HG02981 (cell line): Measurements from ENCODE around the gene HMGCS1.
"Not testable (repeated sequence)": the region's sequence is repeated elsewhere in the genome, so short reads cannot be mapped to it uniquely, and the experiment has no call there.

ENCODE experiments used
- ATAC-seq: cut with Tn5 transposase; IDR thresholded peaks from one replicate; pipeline ENCODE4 v1.9.1; 2021; ENCODE audit warnings: mild to moderate bottlenecking, moderate library complexity; ENCODE audit not compliant: unreplicated experiment

HMGCS1 gene

DNA sequence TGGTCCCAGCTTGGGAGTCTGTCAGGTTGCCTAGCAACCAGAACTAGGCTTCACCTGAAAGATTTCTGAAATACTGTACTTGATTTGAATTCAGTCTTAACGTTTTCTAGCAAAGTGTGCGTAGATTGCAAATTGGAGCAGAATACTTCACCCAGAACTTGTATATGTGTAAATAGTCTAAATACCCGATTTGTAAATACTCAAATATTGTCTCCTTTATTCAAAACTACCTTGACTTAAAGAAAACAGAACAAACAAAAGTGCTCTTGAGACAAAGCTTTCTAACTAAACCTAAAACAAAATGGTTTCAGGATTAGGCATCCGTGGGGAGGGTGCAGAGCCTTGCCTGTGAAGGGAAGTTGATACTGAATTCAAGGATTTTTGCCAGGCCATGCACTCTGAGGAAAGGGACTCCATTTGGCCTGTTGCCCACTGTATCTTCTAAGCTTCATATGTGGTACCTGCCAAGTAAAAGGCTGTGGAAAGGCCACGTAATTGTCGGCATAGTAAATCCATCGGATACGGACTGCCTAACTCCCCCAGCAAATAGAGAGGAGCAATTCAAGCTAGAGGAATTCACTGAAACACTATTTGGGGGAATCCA lies 744 bp upstream of the HMGCS1 start:
- ATAC-seq, result no peak

DNA sequence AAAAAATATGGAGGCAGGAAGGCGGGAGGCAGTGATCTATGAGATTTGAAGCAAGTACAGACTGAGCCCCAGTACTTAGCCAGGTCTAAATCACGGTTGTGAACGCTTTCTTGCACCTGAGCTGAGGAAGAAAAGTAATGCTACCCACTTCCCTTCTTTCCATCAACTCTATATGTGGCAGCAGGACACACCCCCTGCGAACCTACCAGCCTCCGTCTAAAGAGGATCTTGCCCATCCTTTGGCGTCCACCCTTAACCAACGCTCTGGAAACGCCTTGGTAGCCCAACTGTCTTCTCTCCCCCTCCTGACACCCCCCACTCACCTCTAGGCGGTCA lies 545 bp downstream of the HMGCS1 start:
- ATAC-seq, result peak; percentile 0

DNA sequence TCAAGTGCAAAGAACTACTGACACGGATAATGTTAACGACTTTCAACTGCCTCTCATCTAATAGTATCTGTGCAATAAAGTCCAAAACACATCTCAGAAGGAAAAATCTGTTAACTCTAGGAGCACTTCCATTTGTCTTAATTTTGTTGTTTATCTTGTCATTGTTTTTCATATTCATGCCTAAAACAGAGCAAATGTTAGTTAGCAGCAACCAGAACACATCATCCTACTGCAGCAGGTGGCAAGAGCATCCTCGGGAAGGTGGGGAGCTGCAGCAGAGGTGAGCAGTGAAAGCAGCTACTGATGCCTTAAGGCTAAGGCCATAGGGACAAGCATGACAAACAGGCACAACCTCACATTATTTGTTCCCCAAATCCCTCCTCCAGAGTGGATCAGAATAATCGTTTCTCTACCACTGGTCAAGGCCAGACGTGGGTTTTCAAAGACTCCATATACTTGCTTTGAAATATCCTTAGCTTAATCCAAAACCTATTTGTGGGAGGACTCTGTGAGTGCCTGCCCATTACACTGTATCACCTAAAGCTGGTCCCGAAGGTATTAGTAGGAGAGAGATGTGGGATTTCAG lies 1.0 kb downstream of the HMGCS1 start:
- ATAC-seq, result no peak

DNA sequence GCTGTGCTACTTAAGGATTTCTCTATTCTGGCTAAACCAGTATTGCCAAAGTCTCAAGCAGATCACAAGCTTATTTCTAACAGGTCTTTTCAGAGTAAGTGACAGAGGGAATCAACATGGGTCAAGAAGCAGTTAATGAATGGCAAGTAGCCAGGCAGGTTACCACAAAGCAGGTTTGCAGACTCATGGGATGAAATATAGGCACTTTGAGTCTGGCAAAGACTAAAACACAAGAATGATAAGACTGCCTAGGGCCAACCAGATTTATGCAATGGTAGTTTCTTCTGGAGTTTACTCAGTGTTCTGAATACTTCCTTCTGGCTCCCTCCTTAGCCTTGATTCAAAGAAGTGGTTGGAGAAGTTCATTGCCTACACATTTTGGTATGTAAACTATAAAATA lies 3.6 kb downstream of the HMGCS1 start:
- ATAC-seq, result no peak

DNA sequence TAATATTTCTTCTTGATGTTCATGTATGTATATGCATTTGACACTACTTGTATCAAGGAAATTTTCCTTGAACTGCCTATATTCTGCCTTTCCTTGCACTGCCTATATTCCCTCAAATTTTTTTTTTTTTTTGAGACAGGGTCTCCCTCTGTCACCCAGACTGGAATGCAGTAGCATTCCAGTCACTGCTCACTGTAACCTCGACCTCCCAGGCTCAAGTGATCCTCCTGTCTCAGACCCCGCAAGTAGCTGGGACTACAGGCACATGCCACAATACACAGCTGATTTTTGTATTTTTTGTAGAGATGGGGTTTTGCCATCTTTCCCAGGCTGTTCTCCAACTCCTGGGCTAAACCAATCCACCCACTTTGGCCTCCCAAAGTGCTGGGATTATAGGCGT lies 4.1 kb downstream of the HMGCS1 start:
- ATAC-seq, result no peak

DNA sequence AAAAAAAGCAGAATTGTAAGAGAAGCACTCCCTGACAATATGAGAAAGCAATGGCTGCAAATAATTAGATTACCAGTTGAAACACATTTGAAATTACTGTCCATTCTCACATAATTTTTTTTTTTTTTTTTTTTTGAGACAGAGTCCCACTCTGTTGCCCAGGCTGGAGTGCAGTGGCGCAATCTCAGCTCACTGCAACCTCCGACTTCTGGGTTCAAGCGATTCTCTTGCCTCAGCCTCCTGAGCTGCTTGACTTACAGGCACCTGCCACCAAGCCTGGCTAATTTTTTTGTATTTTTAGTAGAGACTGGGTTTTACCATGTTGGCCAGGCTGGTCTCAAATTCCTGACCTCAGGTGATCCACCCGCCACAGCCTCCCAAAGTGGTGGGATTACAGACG lies 6.3 kb downstream of the HMGCS1 start:
- not testable (repeated sequence) for ATAC-seq

DNA sequence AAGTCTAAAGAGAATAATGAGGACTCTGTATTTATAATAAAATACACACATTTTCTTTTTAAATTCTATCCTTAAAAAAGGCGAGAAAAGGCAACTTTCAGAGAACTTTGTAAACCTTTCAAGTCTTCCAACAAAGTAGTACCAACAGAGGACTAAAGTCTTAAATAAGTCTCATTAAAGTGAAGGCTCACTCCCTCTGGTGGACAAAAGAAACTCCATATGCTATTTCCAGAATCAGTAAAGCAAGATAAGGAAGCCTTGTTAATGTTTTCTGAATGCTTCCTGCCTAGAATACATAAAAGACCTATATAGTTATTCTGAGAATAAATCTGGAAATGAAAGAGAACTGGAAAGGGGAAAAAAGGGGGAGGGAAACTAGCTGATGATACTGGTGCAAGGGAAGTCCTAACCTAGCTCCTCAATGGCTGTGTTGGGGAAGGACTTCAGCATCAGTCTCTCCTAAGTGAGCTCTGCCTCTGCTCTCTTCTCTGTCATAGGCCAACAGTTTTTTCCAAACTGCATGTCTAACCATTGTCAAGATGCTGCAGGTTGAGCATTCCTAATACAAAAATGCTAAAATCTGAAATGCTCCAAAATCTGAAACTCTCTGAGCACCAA lies 7.2 kb downstream of the HMGCS1 start:
- peak; percentile 57 for ATAC-seq

DNA sequence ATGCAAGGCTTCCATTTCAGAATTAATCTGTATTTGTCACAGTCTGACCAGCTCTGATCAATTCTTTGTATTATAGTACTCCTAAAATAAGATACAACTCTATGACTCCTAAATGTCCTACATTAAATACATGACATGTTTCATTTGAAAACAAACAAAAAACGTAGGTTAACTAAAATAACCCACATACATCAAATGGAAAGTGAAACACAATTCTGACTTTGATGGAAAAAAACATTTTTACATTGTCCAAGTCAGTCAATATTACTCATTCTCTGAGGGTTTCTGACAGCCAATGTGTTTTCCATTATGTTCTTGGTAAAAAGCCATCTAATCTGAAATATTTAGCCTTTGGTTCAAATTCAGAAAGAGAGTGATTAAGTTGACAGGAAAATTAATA lies 8.7 kb downstream of the HMGCS1 start:
- peak; percentile 60 for ATAC-seq

DNA sequence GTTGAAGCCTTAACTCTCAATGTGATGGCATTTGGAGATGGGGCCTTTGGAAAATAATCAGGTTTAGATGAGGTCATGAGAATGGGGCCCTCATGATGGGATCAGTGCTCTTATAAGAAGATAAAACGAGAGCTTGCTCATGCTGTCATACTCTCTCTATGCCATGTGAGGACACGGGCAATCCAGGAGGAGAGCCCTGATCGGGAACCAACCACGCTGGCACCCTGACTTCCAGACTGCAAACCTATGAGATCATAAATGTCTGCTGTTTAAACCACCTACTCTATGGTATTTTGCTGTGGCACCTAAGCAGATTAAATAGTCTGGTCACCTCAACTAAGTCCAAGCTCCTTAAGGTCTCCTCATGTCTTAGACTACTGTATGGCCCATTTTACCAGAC lies 10.0 kb downstream of the HMGCS1 start:
- ATAC-seq, result no peak

DNA sequence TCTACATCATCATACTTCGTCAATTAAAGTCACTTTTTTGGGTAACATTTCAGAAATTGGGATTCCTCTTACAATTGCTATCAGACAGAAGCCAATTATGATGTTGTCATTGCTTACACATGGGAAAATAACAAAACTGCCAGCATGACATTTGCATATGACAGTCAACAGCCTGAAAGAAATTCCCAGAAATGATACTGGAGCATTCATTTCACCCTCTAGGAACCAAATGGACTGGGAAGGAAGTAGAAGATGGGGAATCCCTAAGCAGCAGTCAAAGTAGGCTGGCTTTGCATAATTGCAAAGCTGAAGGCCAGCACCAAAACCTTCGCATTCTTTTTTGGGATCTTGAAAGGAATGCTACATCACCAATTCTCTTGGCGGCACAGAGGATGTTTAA lies 10.7 kb downstream of the HMGCS1 start:
- no peak for ATAC-seq

DNA sequence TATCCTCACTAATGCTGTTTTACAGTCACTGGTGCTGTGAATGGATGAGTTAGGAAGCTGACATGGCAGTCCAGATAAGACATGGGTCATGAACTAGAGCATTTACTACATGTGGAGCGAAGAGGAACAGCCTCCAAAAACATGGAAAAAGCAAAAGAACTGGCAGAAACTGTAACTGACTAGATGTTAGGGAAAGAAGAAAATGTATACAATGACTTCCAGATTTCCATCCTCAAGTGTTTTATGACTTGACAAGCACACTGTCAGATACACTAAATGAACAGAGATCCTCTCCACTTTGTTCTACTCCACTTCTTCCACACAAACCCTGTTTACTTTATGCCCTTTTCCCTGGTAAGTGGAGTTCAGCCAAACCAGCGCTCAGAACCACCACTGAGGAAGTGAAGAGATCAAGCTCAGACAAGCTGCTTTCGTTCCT lies 11.5 kb downstream of the HMGCS1 start:
- no peak for ATAC-seq

DNA sequence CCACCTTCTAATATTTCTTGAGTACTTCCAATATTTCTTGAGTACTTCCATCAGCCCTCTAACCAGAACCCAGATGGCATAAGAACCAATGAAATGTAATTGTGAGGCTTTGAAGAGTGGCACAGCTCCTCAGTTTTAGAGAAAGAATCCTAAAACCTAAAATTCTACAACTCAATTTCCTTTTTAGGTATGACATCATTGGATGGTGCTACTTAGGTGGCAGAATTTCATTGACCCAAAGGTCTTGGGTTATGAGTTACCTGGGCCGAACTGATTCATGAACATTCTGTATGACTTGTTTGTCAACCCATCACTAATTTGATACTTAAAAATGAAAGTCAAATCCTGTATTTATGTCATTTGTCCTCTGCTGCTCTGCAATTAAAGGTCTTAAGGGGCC lies 13.1 kb downstream of the HMGCS1 start:
- ATAC-seq, result no peak

DNA sequence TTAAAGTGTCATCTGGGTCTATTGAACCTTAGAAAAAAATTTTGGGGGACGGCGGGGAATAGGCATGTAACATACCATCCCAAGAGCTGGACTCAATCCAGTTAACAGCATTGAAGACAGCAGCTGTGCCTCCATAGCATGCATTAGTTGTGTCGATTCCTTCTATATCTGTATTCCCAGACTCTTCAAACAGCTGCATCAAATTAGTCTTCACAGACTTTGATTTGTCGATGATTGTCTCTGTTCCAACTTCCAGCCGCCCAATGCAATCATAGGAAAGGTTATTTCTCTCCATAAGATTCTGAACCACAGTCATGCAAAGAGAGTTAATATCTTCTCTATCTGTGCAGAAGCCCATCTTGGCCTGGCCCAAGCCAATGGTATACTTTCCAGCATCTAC lies 14.8 kb downstream of the HMGCS1 start:
- ATAC-seq, result no peak

DNA sequence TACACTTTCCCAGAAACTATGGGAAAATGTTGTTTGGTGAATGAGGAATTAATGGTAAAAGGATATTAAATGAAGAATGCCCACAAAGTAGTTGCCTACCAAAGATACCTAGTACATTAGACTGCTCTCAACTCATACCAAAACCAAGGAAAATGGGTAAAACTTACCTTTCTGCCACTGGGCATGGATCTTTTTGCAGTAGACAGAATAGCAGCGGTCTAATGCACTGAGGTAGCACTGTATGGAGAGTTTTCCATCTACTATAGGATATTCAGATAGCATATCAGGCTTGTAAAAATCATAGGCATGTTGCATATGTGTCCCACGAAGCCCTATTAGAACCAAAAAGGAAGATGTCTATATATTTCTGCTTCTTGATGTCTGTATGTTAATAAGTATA lies 16.4 kb downstream of the HMGCS1 start:
- no peak for ATAC-seq

DNA sequence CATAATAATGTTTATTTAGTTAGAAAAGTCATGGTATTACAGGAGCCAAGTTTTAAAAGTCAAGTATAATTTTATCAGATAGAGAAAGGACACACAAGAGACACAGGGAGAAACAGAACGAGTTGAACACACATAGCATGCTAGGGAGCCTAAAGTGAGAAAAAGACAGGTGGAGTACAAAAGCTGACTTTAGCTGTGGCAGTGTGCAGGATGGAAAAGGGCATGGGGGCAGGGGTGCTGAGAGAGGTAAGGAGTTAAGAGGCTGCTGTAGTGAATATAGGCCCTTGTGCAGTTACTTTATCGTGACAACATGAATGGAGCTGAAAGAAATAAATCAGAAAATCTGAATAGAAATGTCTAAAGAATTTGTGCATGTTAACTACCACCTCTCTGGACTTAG lies 18.0 kb downstream of the HMGCS1 start:
- no peak for ATAC-seq

DNA sequence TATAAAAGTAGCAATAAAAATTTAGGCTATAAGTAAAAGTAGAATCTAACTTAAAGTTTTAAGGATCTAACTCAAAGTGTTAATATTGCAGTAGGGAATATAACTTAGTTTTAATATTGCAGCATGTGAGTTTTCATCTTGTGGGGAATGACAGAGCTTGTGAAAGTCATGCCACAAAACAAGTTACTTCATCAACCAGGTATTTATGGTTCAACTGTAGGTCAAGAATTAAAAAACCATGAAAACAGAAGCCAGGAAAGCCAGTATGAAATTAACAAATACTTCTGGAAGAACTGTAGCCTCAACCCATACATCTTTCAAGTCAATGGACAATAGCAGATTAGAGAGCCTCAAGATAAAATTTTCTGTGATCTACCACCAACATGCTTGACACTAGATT lies 19.0 kb downstream of the HMGCS1 start:
- no peak for ATAC-seq

DNA sequence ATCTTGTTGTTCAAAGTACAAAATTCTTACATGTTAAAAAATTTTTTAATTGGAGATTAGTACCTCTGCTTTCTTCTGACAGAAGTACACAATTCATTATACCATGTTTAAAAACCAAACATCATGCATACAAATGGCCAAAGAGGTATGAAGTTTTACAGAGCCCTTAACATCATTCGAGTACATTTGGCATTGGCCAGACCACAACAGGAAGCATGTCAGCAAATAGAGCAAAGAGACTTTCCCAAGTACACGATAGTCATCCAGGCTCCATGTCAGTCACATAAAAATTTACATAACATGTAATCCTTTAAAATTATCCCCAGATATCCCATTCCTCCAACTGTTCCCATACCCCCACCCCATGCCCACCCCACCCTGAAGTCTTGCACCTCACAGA lies 22.5 kb downstream of the HMGCS1 start:
- ATAC-seq, result no peak

DNA sequence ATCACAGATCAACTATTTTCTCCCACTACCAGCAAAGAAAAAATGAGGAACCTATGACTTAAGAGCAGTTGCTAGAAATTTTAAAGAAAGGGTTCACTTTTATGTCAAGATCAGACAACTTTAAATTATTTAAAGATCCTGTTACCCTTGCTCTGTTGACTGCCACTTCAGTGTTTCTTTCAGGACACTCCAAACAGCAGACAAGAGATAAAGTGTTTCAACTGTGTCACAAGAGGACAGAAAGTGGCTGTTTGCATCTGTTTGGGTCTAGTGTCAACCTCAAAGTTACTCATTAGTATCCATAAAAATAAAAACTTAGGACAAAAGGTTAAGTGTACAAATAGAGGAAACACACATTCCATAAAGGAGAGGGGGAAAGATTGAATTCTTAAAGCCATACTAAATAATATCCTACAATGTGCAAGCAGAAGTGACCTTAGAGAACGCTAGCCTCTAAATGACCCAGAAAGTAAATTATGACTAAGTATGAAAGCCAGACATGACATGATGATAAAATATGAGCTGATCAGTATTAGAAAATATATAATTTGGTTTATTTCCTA lies 24.9 kb downstream of the HMGCS1 start:
- ATAC-seq, result no peak

DNA sequence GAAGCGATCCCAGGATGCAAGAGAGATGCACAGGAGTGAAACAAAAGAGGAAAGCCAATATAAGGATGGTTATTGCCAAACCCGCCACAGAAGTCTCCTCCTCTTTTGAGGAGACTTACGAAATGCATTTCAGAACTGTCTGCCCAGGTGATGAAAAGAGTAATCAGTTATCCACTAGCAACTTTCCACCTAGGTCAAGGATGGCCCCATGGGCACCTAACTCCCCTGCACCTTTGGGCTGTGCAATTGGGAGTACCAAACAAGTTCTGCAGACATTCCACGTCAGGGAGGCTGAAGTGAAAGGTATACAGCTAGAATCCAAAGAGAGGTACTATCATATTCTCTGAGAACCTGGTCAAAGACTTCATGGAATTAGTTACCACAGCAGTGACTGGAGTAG lies 25.7 kb downstream of the HMGCS1 start:
- ATAC-seq, result no peak

DNA sequence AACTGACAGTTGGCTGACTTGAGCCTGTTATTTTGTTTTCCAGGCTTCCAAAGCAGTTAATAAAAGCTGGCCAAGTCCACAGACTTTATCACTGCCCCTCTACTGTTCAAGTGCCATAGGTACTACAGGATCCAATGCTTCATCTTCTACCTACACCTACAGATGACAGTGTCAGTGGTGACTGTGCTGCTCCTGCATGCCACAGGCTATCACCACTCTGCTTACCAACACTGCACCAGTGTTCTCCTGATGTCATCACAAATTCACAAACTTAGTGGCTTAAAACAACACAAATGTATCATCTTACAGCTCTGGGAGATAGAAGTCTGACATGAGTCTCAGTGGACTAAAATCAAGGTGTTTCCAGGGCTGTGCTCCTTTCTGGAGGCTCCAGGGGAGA lies 26.6 kb downstream of the HMGCS1 start:
- ATAC-seq, result no peak

DNA sequence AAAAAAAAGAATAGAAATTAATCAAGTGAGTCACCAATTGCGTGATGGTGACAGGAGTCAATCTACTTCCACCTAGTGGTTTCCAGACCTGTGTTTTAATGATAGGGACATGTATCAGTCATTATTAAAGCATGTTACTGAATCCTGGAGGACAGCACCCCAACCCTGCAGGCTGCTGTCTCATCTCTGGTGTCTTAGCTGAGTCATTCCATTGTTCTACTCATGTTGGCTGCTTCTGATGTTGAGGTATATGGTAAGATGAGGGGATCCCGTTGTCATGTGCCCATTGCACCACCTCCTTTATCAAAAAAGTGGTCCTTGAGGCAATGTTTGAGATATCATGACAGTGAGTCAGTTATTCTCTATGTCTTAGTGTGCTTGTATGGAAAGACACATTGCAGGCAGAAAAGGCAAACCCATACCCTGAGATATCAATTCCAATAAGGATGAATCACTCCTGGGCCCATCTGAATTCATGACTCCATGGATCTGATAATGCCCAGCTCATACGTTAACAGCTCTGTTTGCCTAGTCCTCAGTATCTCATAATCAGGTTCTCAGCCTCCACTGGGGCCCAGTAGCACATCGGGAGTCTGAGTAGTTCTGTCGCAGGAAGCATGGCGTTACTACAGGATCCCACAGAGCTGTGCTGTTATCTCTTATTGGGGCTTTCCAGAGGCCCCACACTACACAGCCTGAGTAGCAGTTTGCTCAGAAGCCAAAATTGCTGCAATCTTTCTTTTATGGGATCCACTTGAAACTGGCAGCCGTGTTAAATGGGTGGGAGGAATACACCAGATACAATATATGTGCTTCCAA lies 31.2 kb downstream of the HMGCS1 start:
- ATAC-seq, result no peak
